Fibroblast of skin of right biceps (primary cell): ENCODE data around the gene RTP1.
A peak's percentile ranks its signal among the peaks of the same experiment; 100 is the strongest.
"Not testable (repeated sequence)": the region's sequence is repeated elsewhere in the genome, so short reads cannot be mapped to it uniquely, and the experiment has no call there.

ENCODE experiments used
- DNase-seq: peaks from one replicate; pipeline ENCODE4 v3.0.0-alpha.2; 2013

The RTP1 gene, protein sequence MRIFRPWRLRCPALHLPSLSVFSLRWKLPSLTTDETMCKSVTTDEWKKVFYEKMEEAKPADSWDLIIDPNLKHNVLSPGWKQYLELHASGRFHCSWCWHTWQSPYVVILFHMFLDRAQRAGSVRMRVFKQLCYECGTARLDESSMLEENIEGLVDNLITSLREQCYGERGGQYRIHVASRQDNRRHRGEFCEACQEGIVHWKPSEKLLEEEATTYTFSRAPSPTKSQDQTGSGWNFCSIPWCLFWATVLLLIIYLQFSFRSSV

DNA sequence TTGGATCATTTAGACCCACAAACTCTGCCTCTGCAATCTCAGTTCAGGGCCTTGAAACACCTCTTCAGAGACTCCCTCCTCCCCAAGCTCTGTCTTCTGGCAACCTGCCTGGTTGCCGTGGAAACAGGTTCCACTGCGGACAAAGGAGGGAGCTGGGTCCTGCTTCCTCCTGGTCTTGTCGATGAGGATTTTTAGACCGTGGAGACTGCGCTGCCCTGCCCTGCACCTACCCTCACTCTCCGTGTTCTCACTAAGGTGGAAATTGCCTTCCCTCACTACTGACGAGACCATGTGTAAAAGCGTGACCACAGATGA lies at the start of gene RTP1:
Gene RTP1 (plus strand): TSS at position 152 of the 315 bp plus-strand sequence. CDS start 30 bp downstream, at position 182.
- DNase-seq = no peak

DNA sequence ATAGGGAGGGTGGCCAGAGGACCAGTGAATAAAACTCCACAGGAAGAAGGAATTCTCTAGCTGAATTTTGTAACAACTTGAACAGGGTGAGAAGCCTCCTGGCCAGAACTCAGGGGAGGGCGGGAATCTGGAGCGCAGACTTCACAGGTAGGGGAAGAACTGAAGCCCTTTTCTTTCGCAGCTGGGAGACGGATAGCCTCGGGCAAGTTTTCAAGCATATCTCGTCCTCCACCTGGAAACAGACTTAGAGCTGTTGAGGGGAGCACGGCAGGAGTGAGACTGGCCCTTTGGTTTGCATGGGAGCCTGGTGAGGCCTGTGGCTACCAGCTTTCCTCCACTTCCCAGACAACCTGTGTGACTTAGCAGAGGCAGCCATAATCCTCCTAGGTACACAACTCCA lies 47.1 kb upstream of the RTP1 start:
- no peak for DNase-seq

DNA sequence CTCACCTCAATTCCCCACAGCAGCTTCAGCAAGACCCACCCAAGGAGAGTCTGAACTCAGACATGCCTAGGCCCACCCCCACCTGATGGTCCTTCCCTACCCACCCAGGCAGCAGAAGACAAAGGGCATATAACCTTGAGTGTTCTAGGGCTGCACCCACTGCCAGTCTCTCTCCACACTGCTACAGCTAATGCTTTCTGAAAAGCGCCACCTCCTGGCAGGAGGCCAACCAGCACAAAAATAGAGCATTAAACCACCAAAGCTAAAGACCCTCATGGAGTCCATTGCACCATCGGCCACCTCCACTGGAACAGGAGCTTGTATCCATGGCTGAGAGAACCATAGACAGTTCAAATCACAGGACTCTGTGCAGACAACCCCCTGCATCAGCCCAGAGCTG lies 46.7 kb upstream of the RTP1 start:
- no peak for DNase-seq

- no peak for DNase-seq
These were observed 35.7 kb upstream of the RTP1 start for GRCh38 chr3:187161556-187161955.

- no peak for DNase-seq
These were observed 34.9 kb upstream of the RTP1 start for GRCh38 chr3:187162265-187162953.

DNA sequence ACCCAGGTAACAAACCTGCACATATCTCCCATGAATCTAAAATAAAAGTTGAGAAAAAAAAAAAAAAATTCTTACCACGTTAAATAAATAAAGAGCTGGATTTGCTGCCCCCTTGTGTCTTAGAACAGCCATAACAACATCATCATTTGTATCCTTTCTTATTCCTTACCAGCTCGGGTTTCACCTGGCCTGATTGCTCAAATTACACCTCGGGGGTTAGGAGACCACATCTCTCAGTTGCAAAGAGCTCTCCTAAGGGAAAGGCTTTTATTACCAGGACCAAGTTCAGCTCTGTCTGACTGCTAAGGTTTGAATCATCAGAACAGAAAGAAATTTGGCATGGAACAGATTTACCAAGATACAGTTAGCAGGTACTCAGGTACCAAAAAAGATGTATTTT lies 32.1 kb upstream of the RTP1 start:
- DNase-seq = peak; percentile 64

DNA sequence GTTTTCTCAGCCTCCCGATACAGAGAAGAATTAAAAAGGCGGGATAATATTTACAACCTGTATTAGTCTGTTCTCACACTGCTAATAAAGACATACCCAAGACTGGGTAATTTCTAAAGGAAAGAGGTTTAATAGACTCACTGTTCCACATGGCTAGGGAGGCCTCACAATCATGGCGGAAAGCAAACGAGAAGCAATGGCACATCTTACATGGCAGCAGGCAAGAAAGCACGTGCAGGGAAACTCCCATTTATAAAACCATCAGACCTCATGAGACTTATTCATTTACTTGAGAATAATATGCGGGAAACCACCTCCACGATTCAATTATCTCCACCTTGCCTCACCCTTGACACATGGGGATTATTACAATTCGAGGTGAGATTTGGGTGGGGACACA lies 30.5 kb upstream of the RTP1 start:
- no peak for DNase-seq

DNA sequence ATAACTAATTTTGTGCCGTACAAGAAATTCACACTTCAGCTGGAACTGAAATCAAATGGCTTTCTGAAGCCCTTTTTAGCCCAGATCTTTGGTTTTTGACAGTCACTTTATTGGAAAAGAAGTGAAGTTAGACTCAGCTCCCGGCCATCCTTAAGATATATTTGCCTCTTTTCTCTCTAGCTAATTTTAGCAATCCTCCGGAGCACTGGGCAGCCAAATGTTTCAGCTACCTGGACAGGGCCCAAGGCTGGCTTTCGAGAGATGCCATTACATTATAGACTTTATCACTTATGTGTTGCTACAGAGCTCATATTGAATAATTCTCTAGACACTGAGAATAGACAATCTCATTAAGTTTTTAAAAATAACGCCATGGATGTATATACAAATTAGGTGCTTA lies 29.5 kb upstream of the RTP1 start:
- DNase-seq = no peak

GRCh38 chr3:187169231-187169960 lies 27.9 kb upstream of the RTP1 start:
- peak; percentile 53 for DNase-seq

GRCh38 chr3:187170911-187171310 lies 26.4 kb upstream of the RTP1 start:
- not testable (repeated sequence) for DNase-seq

DNA sequence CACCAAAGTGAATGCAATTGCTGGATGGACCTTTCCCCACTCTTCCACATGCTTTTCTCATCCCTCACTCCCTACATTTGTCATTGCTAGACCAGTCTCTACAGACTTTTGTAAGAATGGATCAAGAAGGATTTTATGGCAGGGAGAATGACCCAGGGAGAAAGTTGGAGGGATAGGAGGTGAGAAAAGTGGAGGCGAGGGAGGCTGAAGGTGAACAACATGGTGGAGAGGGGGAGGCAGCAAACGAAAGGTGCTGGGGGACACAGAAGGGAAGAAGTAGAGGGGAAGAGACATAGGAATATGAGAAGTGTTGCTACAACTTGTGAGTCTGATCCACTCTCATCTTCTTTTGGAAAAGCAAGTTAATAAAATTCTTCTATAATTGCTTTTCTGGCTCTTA lies 24.4 kb upstream of the RTP1 start:
- DNase-seq = no peak

GRCh38 chr3:187181454-187182170 lies 15.7 kb upstream of the RTP1 start:
- DNase-seq = no peak

DNA sequence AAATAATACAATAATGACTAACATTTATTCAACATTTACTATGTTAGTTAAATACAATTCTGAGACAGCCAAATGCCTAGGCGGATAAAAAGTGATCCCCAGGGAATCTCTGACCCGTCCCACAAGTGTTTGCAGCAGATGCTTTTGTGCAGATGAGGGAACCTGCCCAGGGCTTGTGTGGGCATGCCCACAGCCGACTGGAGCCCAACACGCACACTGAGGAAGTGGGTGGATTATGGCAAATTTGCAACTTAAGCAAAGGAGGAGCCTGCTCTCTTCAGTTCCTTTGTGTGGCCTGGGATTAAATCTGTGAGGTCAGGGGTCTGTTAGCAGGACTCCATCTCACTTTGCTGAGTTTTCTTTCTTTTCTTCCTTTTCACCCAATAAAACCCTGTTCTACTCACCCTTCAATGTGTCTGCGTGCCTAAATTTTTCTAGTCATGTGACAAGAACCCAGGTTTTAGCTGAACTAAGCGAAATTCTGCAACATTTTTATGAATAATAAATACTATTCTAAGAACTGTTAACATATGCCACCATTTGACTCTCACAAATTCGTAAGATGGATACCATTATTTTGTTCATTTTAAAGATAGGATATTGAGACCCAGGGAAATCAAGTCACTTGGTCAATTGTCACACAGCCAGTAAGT lies 13.9 kb upstream of the RTP1 start:
- peak; percentile 27 for DNase-seq

GRCh38 chr3:187183903-187184302 lies 13.4 kb upstream of the RTP1 start:
- DNase-seq = no peak

GRCh38 chr3:187185759-187186158 lies 11.5 kb upstream of the RTP1 start:
- DNase-seq = no peak

DNA sequence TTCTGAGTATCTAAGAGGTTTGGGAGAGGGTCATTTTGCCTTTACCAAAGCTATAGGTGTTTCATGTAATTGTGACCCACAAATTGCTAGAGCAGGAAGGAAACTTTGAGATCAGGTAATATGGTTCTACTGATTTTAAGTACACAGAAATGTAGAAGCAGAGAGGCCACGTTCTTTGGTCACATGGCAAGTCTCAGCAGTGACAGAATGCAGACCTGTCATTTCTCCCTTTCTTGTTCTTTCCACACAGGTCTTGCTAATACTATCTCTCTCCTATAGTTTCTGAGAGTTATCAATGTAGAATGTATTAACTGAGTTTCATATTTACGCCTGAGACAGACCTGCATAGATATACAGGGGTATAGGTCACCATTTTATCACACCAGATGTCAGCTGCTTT lies 10.9 kb upstream of the RTP1 start:
- no peak for DNase-seq

DNA sequence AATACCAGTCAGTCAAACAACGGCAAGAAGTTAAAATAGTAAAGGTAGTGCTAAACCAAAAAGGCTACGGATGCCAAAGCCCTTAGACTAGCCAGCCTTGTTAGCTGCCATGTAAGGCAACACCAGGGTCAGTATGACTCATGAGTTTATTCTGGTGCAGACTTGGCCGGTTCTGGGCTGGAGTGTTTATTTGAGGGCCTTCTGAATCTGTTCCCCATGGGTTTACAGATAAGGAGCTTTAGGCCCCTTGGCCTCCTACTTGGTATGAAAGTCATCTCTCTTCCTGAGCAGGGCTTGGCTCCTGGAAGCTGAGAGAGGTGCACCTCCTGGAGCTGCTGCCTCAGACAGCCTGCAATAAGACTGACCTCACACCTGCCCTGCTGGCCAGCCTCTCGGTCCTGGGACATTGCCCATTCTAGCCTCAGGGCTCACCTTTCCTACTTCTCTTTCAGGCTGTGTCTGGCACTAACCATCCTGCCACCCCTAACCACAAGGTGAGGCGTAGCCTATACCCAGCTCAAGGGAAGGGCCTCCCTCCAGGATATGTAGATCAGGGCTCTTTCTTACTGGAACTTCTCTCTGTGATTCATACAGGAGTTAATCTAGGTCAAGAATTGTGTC lies 10.4 kb upstream of the RTP1 start:
- DNase-seq = peak; percentile 68

DNA sequence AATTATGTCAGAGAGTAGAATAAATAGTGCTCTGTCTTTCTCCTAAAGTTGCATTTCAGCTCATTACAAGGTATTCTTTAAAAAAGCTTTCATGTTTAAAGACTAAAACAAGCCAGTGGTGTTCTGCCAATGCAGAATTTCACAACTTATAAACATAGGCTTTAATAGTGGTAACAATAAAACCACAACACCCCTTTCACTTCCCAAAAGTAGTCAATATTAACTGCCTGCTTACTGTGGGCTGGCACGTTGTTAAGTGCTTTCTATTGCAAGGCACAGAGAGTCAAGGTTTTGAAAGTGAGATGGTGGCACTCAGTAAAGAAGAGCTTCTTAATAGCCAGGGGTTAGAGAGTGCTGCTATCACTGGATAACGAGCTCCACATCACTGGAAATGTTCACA lies 8.4 kb upstream of the RTP1 start:
- no peak for DNase-seq

DNA sequence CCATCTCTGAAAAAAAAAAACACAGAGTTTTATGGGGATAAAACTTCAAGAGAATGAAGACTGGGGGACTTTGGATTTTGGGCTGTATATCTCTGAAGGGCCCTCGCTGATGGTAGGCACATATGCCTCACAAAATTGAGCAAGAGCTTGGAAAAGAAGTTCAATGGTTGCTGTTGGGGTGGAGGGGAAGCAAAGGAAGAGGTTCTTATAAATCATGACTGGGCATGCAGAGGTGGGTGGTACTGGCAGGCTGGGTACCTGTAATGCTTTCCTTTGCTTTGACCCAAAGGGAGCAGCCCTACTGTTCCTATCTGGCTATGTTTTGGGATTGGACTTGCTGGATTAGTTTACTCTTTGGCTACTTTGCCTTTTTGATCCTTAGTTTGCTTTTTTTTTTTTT lies 6.0 kb upstream of the RTP1 start:
- no peak for DNase-seq

- DNase-seq = no peak
These were observed 4.1 kb upstream of the RTP1 start for GRCh38 chr3:187193181-187193580.

GRCh38 chr3:187196573-187197334 lies 532 bp upstream of the RTP1 start:
- no peak for DNase-seq

DNA sequence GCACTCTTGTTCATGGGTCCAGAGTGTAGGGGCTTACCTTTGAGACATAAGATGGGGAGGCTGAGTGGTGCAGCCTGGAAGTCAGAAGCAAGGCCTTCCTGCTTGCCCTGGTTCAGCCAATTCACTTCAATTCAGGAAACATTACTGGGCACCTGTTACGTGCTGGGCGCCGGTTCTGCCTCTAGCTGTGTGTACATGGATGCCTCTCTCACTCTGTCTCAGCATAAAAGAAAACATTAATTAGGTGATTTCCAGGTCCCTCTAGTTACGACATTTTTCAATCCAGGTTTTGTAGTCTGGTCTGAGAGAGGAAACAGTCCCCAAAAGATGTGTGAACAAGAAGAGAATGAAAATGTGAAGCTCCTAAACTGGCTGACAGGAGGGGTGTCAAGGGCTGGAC lies 1.2 kb downstream of the RTP1 start:
- DNase-seq = no peak
